H1 (cell line): Measurements from ENCODE around the gene DAB2IP. TPM values are rescaled to one million over a fixed set of nuclear protein-coding genes. Genes with fewer than 3 reads are reported as not detected.

Experiments used
- CTCF ChIP-seq, 3 experiments: IDR thresholded peaks; 1 replicate in 2 of 3; 2 replicates in 1 of 3; pipeline versions ENCODE4 v1.5.1 to v1.6.1; 2011; ENCODE audit warnings: low read length in 3 of 3, mild to moderate bottlenecking in 3 of 3, inconsistent platforms in 2 of 3, low read depth in 1 of 3, moderate library complexity in 1 of 3; ENCODE audit not compliant: insufficient read depth in 1 of 3; ENCODE audit errors: control extremely low read depth in 1 of 3
- polyA plus RNA-seq, 7 experiments: library from polyadenylated mRNA; depleted of rRNA in 3 of 7; stranded (reverse) in 5 of 7; unstranded in 2 of 7; fragments of >200 nt in 5 of 7; fragments of 200-250 nt in 2 of 7; gene quantifications; 1 replicate in 5 of 7; 2 replicates in 1 of 7; 4 replicates in 1 of 7; pipeline versions ENCODE4 v1.2.1 to v1.2.3, GENCODE V29; 2011 to 2013; ENCODE audit warnings: missing spikeins in 2 of 7, mixed read lengths in 2 of 7
- total RNA-seq: library from RNA; stranded (reverse); fragmentation: NEBNext Ultra II Directional; extraction: Animal tissue kit (Norgen Biotek cat#: 25700); gene quantifications from 2 replicates; pipeline ENCODE4 v1.2.1, GENCODE V29; 2021

Gene DAB2IP
- total and polyA plus RNA-seq, 2 of the 8 experiments (the other 6 are each of a cell fraction or from before 2014, with no cell fraction given), result 19.7 to 39.5 TPM

GRCh38 chr9:121625590-121625989, 25.8 kb upstream of the DAB2IP start (continued):
- no peak for TF ChIP-seq CTCF (IDR thresholded peaks at IDR 0.05; ENCODE audit: control extremely low read depth in 1 of 3, insufficient read depth in 1 of 3, low read depth in 1 of 3, low read length in 3 of 3)
